ENCODE results near the gene CCDC7. TPM values are rescaled to one million over a fixed set of nuclear protein-coding genes. Genes with fewer than 3 reads are reported as not detected.
"Not testable (repeated sequence)": the region's sequence is repeated elsewhere in the genome, so short reads cannot be mapped to it uniquely, and the experiment has no call there.

Gene CCDC7
- total RNA-seq, 3 donors from 2014 or later, result 11.2 to 36.5 (median 14.2) TPM

DNA sequence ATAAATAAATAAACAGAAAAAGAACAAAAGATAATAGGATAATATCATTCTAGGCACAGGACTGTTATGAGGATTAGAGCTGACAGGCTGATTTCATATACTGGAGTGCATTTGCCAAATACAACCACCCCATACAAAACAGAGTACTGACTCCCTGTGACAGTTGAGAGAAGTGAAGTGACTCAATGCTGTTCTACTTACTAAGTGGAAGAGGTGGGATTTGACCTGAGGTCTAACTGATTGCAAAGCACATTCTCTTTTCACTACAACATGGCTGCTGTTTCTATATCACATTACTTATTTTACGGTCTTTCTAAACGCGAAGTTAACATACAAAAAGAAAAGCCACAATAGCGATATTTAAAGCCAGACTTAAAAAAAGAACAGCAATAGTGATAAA lies 460.7 kb downstream of the CCDC7 start:
- ATAC-seq, result no peak

DNA sequence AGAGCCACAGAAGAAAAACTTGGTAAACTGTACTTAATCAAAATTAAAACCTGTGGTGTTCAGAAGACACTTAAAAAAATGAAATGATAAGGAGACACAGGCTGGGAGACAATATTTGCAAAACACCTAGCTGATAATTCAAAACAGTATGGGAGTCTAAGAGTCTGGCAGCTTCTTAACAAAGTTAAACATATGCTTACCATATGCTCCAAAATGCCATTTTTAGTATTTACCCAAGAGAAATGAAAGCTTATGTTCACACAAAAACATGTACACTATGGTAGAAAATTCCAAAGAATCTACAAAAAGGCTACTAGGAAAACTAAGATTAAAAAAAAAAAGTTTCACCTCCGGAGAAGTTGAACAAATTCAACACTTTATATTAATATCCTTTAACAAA lies 463.5 kb downstream of the CCDC7 start:
- ATAC-seq (no peak), DNase-seq (no peak)
- intact Hi-C loops (cut with DNase I, micrococcal nuclease), result no loop called here
- no peaks in the 10 kb centered on the region for H3K9me3 ChIP-seq
- TF ChIP-seq, protein P1, sequence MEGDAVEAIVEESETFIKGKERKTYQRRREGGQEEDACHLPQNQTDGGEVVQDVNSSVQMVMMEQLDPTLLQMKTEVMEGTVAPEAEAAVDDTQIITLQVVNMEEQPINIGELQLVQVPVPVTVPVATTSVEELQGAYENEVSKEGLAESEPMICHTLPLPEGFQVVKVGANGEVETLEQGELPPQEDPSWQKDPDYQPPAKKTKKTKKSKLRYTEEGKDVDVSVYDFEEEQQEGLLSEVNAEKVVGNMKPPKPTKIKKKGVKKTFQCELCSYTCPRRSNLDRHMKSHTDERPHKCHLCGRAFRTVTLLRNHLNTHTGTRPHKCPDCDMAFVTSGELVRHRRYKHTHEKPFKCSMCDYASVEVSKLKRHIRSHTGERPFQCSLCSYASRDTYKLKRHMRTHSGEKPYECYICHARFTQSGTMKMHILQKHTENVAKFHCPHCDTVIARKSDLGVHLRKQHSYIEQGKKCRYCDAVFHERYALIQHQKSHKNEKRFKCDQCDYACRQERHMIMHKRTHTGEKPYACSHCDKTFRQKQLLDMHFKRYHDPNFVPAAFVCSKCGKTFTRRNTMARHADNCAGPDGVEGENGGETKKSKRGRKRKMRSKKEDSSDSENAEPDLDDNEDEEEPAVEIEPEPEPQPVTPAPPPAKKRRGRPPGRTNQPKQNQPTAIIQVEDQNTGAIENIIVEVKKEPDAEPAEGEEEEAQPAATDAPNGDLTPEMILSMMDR (IDR thresholded peaks at IDR 0.05), result no peak
- no peaks in the 10 kb centered on the region for H3K4me1 ChIP-seq (ENCODE audit: low read depth)
- H3K36me3 ChIP-seq (ENCODE audit: low read depth), result no peaks in the 10 kb centered on the region
- H3K4me3 ChIP-seq, result no peak overlapping the region

More for the DNA sequence above, 460.7 kb downstream of the CCDC7 start:
- H3K4me1 ChIP-seq (ENCODE audit: low read depth), result no peaks in the 10 kb centered on the region
- TF ChIP-seq, protein P1 (IDR thresholded peaks at IDR 0.05), result no peak
- H3K4me3 ChIP-seq, result no peak overlapping the region
- intact Hi-C loops (cut with DNase I, micrococcal nuclease), result no loop called here
- no peak for DNase-seq
- H3K36me3 ChIP-seq (ENCODE audit: low read depth), result no peaks in the 10 kb centered on the region
- no peaks in the 10 kb centered on the region for H3K9me3 ChIP-seq

DNA sequence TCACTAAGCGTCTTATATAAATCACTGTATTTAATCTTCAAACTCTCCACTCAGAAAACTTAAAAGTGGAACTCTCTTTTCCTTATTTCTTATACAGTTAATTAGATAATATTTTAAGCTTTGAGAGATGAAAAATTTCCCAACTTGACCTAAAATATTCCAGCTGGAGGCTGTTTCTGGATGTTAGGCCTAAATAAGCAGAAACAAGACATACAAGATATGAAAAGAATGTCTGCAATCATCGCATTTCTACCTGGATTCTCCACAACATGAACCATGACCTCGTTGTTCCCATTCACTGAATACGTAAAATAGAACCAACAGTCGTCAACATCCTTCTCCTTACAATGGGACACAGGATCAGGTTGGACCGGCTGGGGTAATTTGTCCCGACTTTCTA lies 464.0 kb downstream of the CCDC7 start:
- DNase-seq; H3K4me1 ChIP-seq (ENCODE audit: low read depth); H3K36me3 ChIP-seq (ENCODE audit: low read depth); ATAC-seq; H3K4me3 ChIP-seq; intact Hi-C loops (cut with DNase I, micrococcal nuclease); H3K9me3 ChIP-seq: not testable (repeated sequence)

DNA sequence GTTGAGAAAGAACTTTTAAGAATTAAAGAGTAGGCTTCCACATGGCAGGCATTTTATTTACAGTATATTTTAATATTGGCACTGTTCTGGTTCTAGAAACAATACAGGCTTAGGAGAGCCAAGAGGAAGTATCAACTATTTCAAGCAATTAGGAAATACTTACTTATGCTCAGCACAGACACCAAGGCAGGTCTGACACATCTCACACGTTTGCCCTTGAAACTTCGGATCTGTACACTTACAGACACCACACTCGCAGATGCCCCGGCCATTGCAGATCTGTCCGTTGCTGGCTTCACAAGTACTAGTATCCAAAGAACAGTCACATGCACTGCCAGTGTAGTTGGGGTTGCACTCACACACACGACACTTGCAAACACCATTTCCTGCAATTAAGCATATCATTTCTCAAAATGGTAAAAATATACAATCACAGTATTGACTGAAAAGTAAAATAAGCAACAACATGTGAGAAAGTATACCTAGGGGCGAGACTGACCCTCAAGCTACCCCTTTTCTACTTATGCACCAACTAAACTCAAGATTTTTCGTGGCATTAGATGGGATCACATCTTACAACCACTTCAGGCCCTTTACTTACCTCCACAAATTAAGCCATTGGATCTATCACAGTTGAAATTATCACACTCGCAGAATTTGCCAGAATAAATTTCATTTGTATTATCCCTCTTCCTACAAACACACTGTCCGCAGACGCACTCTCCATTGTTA lies 465.5 kb downstream of the CCDC7 start:
- Histone ChIP-seq H3K4me3 (no peak overlapping the region), H3K4me1 (ENCODE audit: low read depth) (no peaks in the 10 kb centered on the region), H3K36me3 (ENCODE audit: low read depth) (no peaks in the 10 kb centered on the region), H3K9me3 (no peaks in the 10 kb centered on the region)
- no peak for DNase-seq
- intact Hi-C loops (cut with DNase I, micrococcal nuclease), result no loop called here
- ATAC-seq, result no peak
- TF ChIP-seq, protein P1 (IDR thresholded peaks at IDR 0.05), result no peak

DNA sequence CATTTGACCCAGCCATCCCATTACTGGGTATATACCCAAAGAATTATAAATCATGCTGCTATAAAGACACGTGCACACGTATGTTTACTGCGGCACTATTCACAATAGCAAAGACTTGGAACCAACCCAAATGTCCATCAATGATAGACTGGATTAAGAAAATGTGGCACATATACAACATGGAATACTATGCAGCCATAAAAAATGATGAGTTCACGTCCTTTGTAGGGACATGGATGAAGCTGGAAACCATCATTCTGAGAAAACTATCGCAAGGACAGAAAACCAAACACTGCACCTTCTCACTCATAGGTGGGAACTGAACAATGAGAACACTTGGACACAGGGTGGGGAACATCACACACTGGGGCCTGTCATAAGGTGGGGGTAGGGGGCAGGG lies 471.9 kb downstream of the CCDC7 start:
- DNase-seq; H3K36me3 ChIP-seq (ENCODE audit: low read depth); H3K4me3 ChIP-seq; H3K9me3 ChIP-seq; ATAC-seq; intact Hi-C loops (cut with DNase I, micrococcal nuclease); H3K4me1 ChIP-seq (ENCODE audit: low read depth): not testable (repeated sequence)

DNA sequence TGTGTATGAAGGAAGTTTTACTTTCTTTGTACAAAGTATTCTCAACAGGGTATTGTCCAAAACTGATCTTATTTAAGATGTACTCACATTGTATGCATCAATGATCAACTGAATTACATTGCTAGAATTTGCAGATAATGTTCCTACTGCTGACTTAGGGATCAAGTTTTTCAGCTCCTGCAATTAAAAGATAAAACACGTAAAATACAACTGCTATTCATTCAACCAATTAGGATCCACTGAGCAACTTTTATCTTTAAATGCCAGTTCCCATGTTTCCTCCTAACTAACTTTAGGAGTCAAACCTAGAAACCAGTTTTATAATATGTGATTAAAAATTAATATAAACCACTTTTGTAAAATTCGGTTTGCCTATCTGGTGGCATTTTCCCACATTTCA lies 476.2 kb downstream of the CCDC7 start:
- Histone ChIP-seq H3K4me1 (ENCODE audit: low read depth) (no peaks in the 10 kb centered on the region), H3K4me3 (no peak overlapping the region), H3K36me3 (ENCODE audit: low read depth) (peaks cover 14% of the 10 kb centered on the region), H3K9me3 (no peaks in the 10 kb centered on the region)
- intact Hi-C loops (cut with DNase I, micrococcal nuclease), result no loop called here
- no peak for ATAC-seq
- DNase-seq, result no peak
- TF ChIP-seq, protein P1 (IDR thresholded peaks at IDR 0.05), result no peak

DNA sequence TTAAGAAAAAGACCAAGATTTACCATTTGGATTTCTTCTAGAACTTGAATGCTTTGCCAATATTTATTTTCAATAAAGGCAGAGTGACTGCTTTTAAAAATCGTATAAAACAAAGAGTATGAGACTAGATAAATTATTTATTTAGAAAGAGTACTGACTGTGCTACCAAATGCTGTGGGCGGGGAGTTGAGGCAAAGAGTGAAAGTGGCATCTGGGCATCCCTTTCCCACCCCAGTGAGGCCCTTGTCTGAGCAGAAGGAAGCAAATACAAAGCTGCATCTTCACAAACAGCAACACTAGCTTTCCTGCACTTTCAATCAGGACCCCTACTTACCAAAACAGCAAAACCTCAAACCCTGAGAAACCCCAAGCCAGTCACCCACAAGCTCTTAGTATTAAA lies 477.2 kb downstream of the CCDC7 start:
- Histone ChIP-seq H3K4me3 (no peak overlapping the region), H3K9me3 (no peaks in the 10 kb centered on the region), H3K36me3 (ENCODE audit: low read depth) (peaks cover 14% of the 10 kb centered on the region), H3K4me1 (ENCODE audit: low read depth) (no peaks in the 10 kb centered on the region)
- TF ChIP-seq, protein P1 (IDR thresholded peaks at IDR 0.05), result no peak
- intact Hi-C loops (cut with DNase I, micrococcal nuclease), result no loop called here
- ATAC-seq (no peak), DNase-seq (no peak)
